PC-9 (cell line): ENCODE data around the gene S100A8. TPM values are rescaled to one million over a fixed set of nuclear protein-coding genes. Genes with fewer than 3 reads are reported as not detected.

Source experiments
- BruUV-seq: library from RNA; stranded (reverse); fragments of 400-500 nt; replicated peaks from 2 replicates; lab custom pipeline; 2021; lab: Mats Ljungman, UMichigan
- CTCF ChIA-PET: fragments of 300-600 bp; sonication (Branson Sonifier 250); formaldehyde crosslinking; loops from one replicate; lab custom pipeline; 2022; ENCODE audit warnings: antibody characterized with exemption; lab: Charles Lee
- POLR2A ChIA-PET: fragments of 300-600 bp; sonication (Branson Sonifier 250); formaldehyde crosslinking; loops from one replicate; lab custom pipeline; 2022; ENCODE audit warnings: antibody characterized with exemption; ENCODE audit not compliant: unreplicated experiment; lab: Charles Lee
- DNase-seq, 2 experiments: peaks; one replicate each; pipeline versions ENCODE4 v3.0.0 to v3.0.0-alpha.2; 2015 to 2022; ENCODE audit warnings: mixed read lengths in 1 of 2
- H2AFZ ChIP-seq: fragments of 200-600 bp; sonication (generic); 2 replicates; pipeline ENCODE4 v1.8.1; 2017; ENCODE audit warnings: antibody characterized with exemption
- H3F3A ChIP-seq: fragments of 200-600 bp; sonication (generic); 2 replicates; pipeline ENCODE4 v1.8.1; 2017; ENCODE audit warnings: antibody characterized with exemption, mild to moderate bottlenecking, low read depth; ENCODE audit not compliant: insufficient read depth
- H3K27ac ChIP-seq: fragments of 200-600 bp; sonication (generic); 2 replicates; pipeline ENCODE4 v1.6.1; 2016; ENCODE audit warnings: mixed run types
- H3K27me3 ChIP-seq: fragments of 200-600 bp; sonication (generic); 2 replicates; pipeline ENCODE4 v1.6.1; 2016; ENCODE audit warnings: low read depth, mixed run types; ENCODE audit not compliant: insufficient read depth
- H3K36me3 ChIP-seq: fragments of 200-600 bp; sonication (generic); 2 replicates; pipeline ENCODE4 v1.6.1; 2016; ENCODE audit warnings: low read depth, mixed run types
- H3K4me1 ChIP-seq: fragments of 200-600 bp; sonication (generic); replicated peaks from 2 replicates; pipeline ENCODE4 v1.6.1; 2016; ENCODE audit warnings: mixed run types; ENCODE audit not compliant: insufficient read depth
- H3K4me2 ChIP-seq: fragments of 200-600 bp; sonication (generic); 2 replicates; pipeline ENCODE4 v1.6.1; 2017; ENCODE audit warnings: mixed run types
- H3K4me3 ChIP-seq: fragments of 200-600 bp; sonication (generic); 2 replicates; pipeline ENCODE4 v1.6.1; 2016; ENCODE audit warnings: mixed run types
- H3K79me2 ChIP-seq: fragments of 200-600 bp; sonication (generic); 2 replicates; pipeline ENCODE4 v1.6.1; 2017; ENCODE audit warnings: low read depth, mixed run types
- H3K9me2 ChIP-seq: fragments of 200-600 bp; sonication (generic); 2 replicates; pipeline ENCODE4 v1.8.1; 2017; ENCODE audit warnings: mild to moderate bottlenecking; ENCODE audit not compliant: insufficient read depth
- H3K9me3 ChIP-seq: fragments of 200-600 bp; sonication (generic); 2 replicates; pipeline ENCODE4 v1.8.1; 2016; ENCODE audit warnings: low read depth; ENCODE audit not compliant: insufficient read depth
- H4K20me1 ChIP-seq: fragments of 200-600 bp; sonication (generic); 2 replicates; pipeline ENCODE4 v1.8.1; 2017; ENCODE audit not compliant: insufficient read depth
- EZH2 ChIP-seq: fragments of 200-600 bp; sonication (generic); IDR thresholded peaks from 2 replicates; pipeline ENCODE4 v1.8.0; 2017; ENCODE audit warnings: antibody characterized with exemption, low read depth
- intact Hi-C: fragments of 100-400 bp; cut with micrococcal nuclease; formaldehyde crosslinking; loops from one replicate; pipeline ENCODE4 v1.10.0; 2022; ENCODE audit not compliant: unreplicated experiment
- total RNA-seq: library from RNA; stranded (reverse); gene quantifications from 2 replicates; pipeline ENCODE4 v1.2.3, GENCODE V29; 2021
- TF ChIP-seq, protein P1 (sequence below): fragments of 200-600 bp; sonication (generic); conservative IDR thresholded peaks from 2 replicates; pipeline ENCODE4 v1.6.1; 2017; ENCODE audit warnings: mixed run types, antibody characterized with exemption, mild to moderate bottlenecking, moderate library complexity

S100A8 gene
- total RNA-seq, 1 experiment from 2014 or later, result not detected

DNA sequence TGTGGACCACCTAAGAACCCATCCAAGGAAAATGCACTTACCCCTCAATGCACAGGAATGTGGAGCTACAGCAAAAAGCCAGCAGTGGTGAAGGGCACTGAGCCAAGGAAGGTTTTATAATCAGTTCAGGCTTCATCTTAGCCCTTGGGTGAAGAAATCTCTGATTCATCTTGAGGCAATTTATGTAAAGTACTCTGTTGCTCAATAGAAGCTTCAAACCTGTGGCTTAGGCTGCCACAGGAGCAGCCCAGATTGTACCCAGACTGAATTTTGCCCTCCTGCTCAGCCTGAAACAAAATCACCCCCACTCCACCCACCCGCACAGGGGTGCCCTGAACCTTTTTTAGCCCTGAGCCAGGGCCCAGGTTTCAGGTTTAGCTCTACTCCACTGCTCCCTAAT is 15.4 kb downstream of the S100A8 start, which contains the start of gene S100A12:
S100A12 (minus strand) TSS at position 111 of the 400 bp plus-strand sequence. CDS start 1,029 bp downstream, outside the sequence.
- H3K9me2 ChIP-seq, result no peaks in the 10 kb centered on the region
- no peaks in the 10 kb centered on the region for H3K27me3 ChIP-seq
- H3K27ac ChIP-seq, result peak within 1 kb of the TSS; percentile 65
- intact Hi-C loops, result loop anchor here (1.0 kb wide), 1 partner anchor 10 kb away; no protein-coding TSS in a partner anchor
- ChIA-PET POLR2A (no interaction called here), CTCF (interaction anchor here (0.6 kb wide), 1 partner anchor 896 kb away, joined by 8 read pairs; no protein-coding TSS in a partner anchor)
- H3K4me2 ChIP-seq, result peak within 1 kb of the TSS; percentile 60
- peak; percentile 51 to 96 for DNase-seq
- peaks cover 62% of the 10 kb centered on the region for H3K4me1 ChIP-seq
- no peaks in the 10 kb centered on the region for H4K20me1 ChIP-seq
- TF ChIP-seq EZH2, result no peak
- TF ChIP-seq, protein P1, sequence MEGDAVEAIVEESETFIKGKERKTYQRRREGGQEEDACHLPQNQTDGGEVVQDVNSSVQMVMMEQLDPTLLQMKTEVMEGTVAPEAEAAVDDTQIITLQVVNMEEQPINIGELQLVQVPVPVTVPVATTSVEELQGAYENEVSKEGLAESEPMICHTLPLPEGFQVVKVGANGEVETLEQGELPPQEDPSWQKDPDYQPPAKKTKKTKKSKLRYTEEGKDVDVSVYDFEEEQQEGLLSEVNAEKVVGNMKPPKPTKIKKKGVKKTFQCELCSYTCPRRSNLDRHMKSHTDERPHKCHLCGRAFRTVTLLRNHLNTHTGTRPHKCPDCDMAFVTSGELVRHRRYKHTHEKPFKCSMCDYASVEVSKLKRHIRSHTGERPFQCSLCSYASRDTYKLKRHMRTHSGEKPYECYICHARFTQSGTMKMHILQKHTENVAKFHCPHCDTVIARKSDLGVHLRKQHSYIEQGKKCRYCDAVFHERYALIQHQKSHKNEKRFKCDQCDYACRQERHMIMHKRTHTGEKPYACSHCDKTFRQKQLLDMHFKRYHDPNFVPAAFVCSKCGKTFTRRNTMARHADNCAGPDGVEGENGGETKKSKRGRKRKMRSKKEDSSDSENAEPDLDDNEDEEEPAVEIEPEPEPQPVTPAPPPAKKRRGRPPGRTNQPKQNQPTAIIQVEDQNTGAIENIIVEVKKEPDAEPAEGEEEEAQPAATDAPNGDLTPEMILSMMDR, result no peak
- no TSS peak for BruUV-seq
- no peaks in the 10 kb centered on the region for H3K79me2 ChIP-seq
- no peak within 1 kb of the TSS for H2AFZ ChIP-seq
- H3K9me3 ChIP-seq, result no peaks in the 10 kb centered on the region
- no peaks in the 10 kb centered on the region for H3K36me3 ChIP-seq
- no peak within 1 kb of the TSS for H3K4me3 ChIP-seq
- peaks cover 36% of the 10 kb centered on the region; the same call in 1 of the 2 replicates for H3F3A ChIP-seq

DNA sequence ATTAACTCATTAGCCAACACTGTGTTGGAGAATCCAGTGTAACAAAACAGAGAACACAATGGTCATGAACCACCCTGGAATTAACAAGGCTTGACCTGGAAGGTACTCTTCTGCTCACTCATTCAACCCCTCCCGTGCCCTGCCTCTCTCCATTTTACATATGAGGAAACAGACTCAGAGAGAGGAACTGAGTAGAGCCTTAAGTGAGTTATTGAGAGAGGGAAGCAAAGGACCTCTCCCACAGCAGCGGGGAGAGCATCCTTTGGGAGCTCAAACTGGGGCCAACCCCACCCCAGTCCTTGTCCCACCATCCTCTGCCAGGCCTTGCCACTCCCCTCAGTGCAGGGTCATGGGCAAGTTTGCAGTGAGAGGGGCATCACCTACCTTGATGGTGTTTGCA is 16.8 kb downstream of the S100A8 start:
- DNase-seq, result no peak
- Histone ChIP-seq H3K9me3 (no peaks in the 10 kb centered on the region), H2AFZ (no peak overlapping the region), H3K9me2 (no peaks in the 10 kb centered on the region), H3K4me1 (peaks cover 71% of the 10 kb centered on the region), H3K27me3 (no peaks in the 10 kb centered on the region), H3K27ac (no peak overlapping the region), H3K79me2 (no peaks in the 10 kb centered on the region), H3F3A (peaks cover 36% of the 10 kb centered on the region; the same call in 1 of the 2 replicates), H3K4me2 (no peak overlapping the region), H3K36me3 (no peaks in the 10 kb centered on the region), H4K20me1 (no peaks in the 10 kb centered on the region), H3K4me3 (no peak overlapping the region)
- TF ChIP-seq EZH2, result no peak
- TF ChIP-seq, protein P1, result no peak
- intact Hi-C loops, result no loop called here
- BruUV-seq, result no TSS peak
- ChIA-PET CTCF (no interaction called here), POLR2A (no interaction called here)

DNA sequence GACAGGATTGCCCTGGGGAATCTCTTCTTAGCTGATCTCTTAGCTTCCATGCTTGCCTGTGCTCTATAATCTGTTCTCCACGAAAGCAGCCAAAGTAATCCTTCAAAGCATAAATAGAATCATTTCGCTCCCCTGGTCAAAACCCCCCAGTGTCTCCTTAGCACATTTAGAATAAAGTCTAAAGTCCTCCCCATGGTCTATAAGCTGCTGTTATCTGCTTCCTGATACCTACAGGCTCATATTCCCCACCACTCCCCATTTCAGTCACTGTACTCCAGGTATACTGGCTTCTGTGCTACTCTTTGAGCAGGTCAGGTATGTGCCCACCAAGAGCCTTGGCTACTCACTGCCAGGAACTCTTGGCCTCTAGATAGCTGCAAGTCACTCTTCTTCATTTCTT is 18.3 kb downstream of the S100A8 start:
- no peaks in the 10 kb centered on the region for H3K36me3 ChIP-seq
- H2AFZ ChIP-seq, result no peak overlapping the region
- H4K20me1 ChIP-seq, result no peaks in the 10 kb centered on the region
- no peaks in the 10 kb centered on the region for H3K9me2 ChIP-seq
- DNase-seq, result no peak
- intact Hi-C loops, result no loop called here
- H3K4me3 ChIP-seq, result no peak overlapping the region
- H3K4me1 ChIP-seq, result peaks cover 79% of the 10 kb centered on the region
- no peaks in the 10 kb centered on the region for H3K9me3 ChIP-seq
- no peak for TF ChIP-seq EZH2
- TF ChIP-seq, protein P1, result no peak
- no peaks in the 10 kb centered on the region for H3K79me2 ChIP-seq
- H3F3A ChIP-seq, result peaks cover 33% of the 10 kb centered on the region; the same call in 1 of the 2 replicates
- ChIA-PET POLR2A (no interaction called here), CTCF (no interaction called here)
- BruUV-seq, result no TSS peak
- no peaks in the 10 kb centered on the region for H3K27me3 ChIP-seq
- H3K27ac ChIP-seq, result no peak overlapping the region
- H3K4me2 ChIP-seq, result no peak overlapping the region
